GM12878 (cell line): ENCODE measurements around the gene GLOD5. TPM values are rescaled to one million over a fixed set of nuclear protein-coding genes. Genes with fewer than 3 reads are reported as not detected.

ENCODE experiments used
- ATAC-seq: fragments of 200-7000 bp; cut with Tn5 transposase; 3 replicates; pipeline ENCODE4 v1.9.1; 2020; ENCODE audit warnings: mild to moderate bottlenecking, moderate library complexity
- BruUV-seq: library from RNA; stranded (reverse); fragments of 400-500 nt; replicated peaks from 2 replicates; lab custom pipeline; 2021; lab: Mats Ljungman, UMichigan
- CTCF ChIA-PET: fragments of 300-600 bp; sonication (Branson Sonifier 250); formaldehyde crosslinking; extraction: SDS; loops from one replicate; lab custom pipeline; 2021; ENCODE audit warnings: inconsistent platforms; lab: Yijun Ruan, JAX
- POLR2A ChIA-PET: fragments of 350-600 bp; formaldehyde crosslinking; extraction: SDS; loops from one replicate; lab custom pipeline; 2021; ENCODE audit warnings: inconsistent platforms; lab: Charles Lee
- RAD21 ChIA-PET: fragments of 300-600 bp; sonication (Branson Sonifier 250); formaldehyde crosslinking; loops from one replicate; lab custom pipeline; 2023; ENCODE audit warnings: antibody characterized with exemption; ENCODE audit not compliant: unreplicated experiment; lab: Charles Lee
- SMC1A ChIA-PET: fragments of 300-600 bp; sonication (Branson Sonifier 250); formaldehyde crosslinking; loops from one replicate; lab custom pipeline; 2023; ENCODE audit not compliant: unreplicated experiment, uncharacterized antibody; lab: Charles Lee
- DNase-seq: peaks from one replicate; pipeline ENCODE4 v3.0.0-alpha.2; 2011; ENCODE audit warnings: low read depth, low spot score
- FAIRE-seq: peaks from 3 replicates; lab custom pipeline; 2011; peaks lifted over from hg19 to GRCh38; lab: Jason Lieb, UNC
- H2AFZ ChIP-seq: 2 replicates; pipeline ENCODE4 v1.6.0; 2011; ENCODE audit warnings: low read depth, low read length, control low read depth; ENCODE audit not compliant: control insufficient read depth
- H3K27ac ChIP-seq: 2 replicates; pipeline ENCODE4 v1.5.1; 2011; ENCODE audit warnings: control low read depth; ENCODE audit not compliant: control insufficient read depth, insufficient read depth
- H3K27me3 ChIP-seq, 2 experiments: replicated peaks in 1 of 2; 2 replicates each; pipeline versions ENCODE4 v1.6.0 to v1.6.1; 2011; ENCODE audit warnings: low read length in 1 of 2; ENCODE audit not compliant: control insufficient read depth in 2 of 2, insufficient read depth in 2 of 2
- H3K36me3 ChIP-seq, 2 experiments: 2 replicates each; pipeline ENCODE4 v1.5.1; 2011; ENCODE audit warnings: low read length in 1 of 2; ENCODE audit not compliant: control insufficient read depth in 2 of 2, insufficient read depth in 2 of 2
- H3K4me1 ChIP-seq: 2 replicates; pipeline ENCODE4 v1.6.1; 2011; ENCODE audit warnings: mild to moderate bottlenecking, low read length, moderate library complexity, mixed read lengths; ENCODE audit not compliant: control insufficient read depth, insufficient read depth
- H3K4me2 ChIP-seq: 2 replicates; pipeline ENCODE4 v1.6.0; 2011; ENCODE audit warnings: control low read depth; ENCODE audit not compliant: control insufficient read depth, insufficient read depth
- H3K4me3 ChIP-seq: fragments of 200-600 bp; sonication (generic); 2 replicates; pipeline ENCODE4 v1.5.1; 2016
- H3K79me2 ChIP-seq: 2 replicates; pipeline ENCODE4 v1.6.0; 2011; ENCODE audit warnings: low read length; ENCODE audit not compliant: control insufficient read depth, insufficient read depth
- H3K9ac ChIP-seq: 2 replicates; pipeline ENCODE4 v1.8.0; 2011; ENCODE audit warnings: low read length, control low read depth, mixed read lengths; ENCODE audit not compliant: control insufficient read depth, insufficient read depth
- H3K9me3 ChIP-seq: replicated peaks from 3 replicates; pipeline ENCODE4 v1.5.1; 2011; ENCODE audit warnings: mild to moderate bottlenecking, low read length; ENCODE audit not compliant: control insufficient read depth, insufficient read depth
- H4K20me1 ChIP-seq: 2 replicates; pipeline ENCODE4 v1.6.0; 2011; ENCODE audit not compliant: control insufficient read depth, insufficient read depth
- BHLHE40 ChIP-seq, 2 experiments: fragments of 450-650 bp in 1 of 2; IDR thresholded peaks; 2 replicates each; pipeline ENCODE4 v1.6.1; 2011 to 2017; ENCODE audit warnings: low read depth in 2 of 2, borderline replicate concordance in 1 of 2, improper control_type of control experiment in 1 of 2, low read length in 1 of 2, mild to moderate bottlenecking in 1 of 2
- GABPA ChIP-seq: IDR thresholded peaks from 2 replicates; pipeline ENCODE4 v1.6.1; 2014; ENCODE audit warnings: antibody characterized with exemption, low read depth, mild to moderate bottlenecking, inconsistent platforms
- HDAC2 ChIP-seq: fragments of 200-600 bp; sonication (generic); IDR thresholded peaks from 2 replicates; pipeline ENCODE4 v1.6.1; 2017
- JUNB ChIP-seq: IDR thresholded peaks from 2 replicates; pipeline ENCODE4 v1.6.1; 2016; ENCODE audit warnings: antibody characterized with exemption, mild to moderate bottlenecking
- NFYB ChIP-seq: IDR thresholded peaks from 2 replicates; pipeline ENCODE4 v1.6.1; 2011; ENCODE audit warnings: low read depth, mild to moderate bottlenecking, low read length, improper control_type of control experiment, moderate library complexity; ENCODE audit not compliant: insufficient read depth
- TAF1 ChIP-seq: IDR thresholded peaks from 2 replicates; pipeline ENCODE4 v1.6.1; 2011; ENCODE audit warnings: mild to moderate bottlenecking, low read depth, low read length, borderline replicate concordance
- ZNF622 ChIP-seq: fragments of 450-650 bp; IDR thresholded peaks from 2 replicates; pipeline ENCODE4 v1.6.1; 2017; ENCODE audit warnings: mild to moderate bottlenecking, inconsistent platforms
- WGBS: methylation state at CpG from one replicate; pipeline ENCODE4 v1.1.6; 2016; ENCODE audit warnings: low lambda C conversion rate; ENCODE audit not compliant: insufficient replicate concordance, insufficient coverage; ENCODE audit errors: missing lambda C conversion rate; 5-methylcytosine and 5-hydroxymethylcytosine counted together
- in situ Hi-C: fragments of 300-500 bp; cut with MboI; formaldehyde crosslinking; loops from 9 replicates; pipeline ENCODE4 v1.14.3; 2018; ENCODE audit warnings: mixed read lengths
- intact Hi-C: fragments of 100-400 bp; cut with micrococcal nuclease; formaldehyde crosslinking; loops from one replicate; pipeline ENCODE4 v1.14.2; 2022; ENCODE audit not compliant: unreplicated experiment
- polyA plus RNA-seq, 11 experiments: library from polyadenylated mRNA; depleted of rRNA in 4 of 11; unstranded in 6 of 11; stranded (reverse) in 5 of 11; fragments of >200 nt; fragmentation: Nextera tagmentation in 4 of 11; fragmentation: Illumina TruSeq in 1 of 11; extraction: Ambion mirVana in 4 of 11; extraction: Trizol in 1 of 11; gene quantifications; 1 replicate in 1 of 11; 2 replicates in 10 of 11; pipeline versions ENCODE4 v1.2.1 to v1.2.3, GENCODE V29; 2011 to 2016; ENCODE audit warnings: inconsistent platforms in 2 of 11, missing spikeins in 2 of 11, low read depth in 1 of 11
- total RNA-seq, 4 experiments: library from RNA; depleted of rRNA in 3 of 4; stranded (reverse); fragments of >200 nt in 3 of 4; fragmentation: Illumina TruSeq in 1 of 4; extraction: Trizol in 1 of 4; gene quantifications; 2 replicates each; pipeline versions ENCODE4 v1.2.1 to v1.2.3, GENCODE V29; 2013 to 2021
- TF ChIP-seq, protein P1 (sequence below): fragments of 450-650 bp; IDR thresholded peaks from 2 replicates; pipeline ENCODE4 v1.6.1; 2018; ENCODE audit warnings: borderline replicate concordance, mild to moderate bottlenecking; ENCODE audit not compliant: partially characterized antibody
- TF ChIP-seq, protein P2 (sequence below): IDR thresholded peaks from 2 replicates; pipeline ENCODE4 v1.6.1; 2012; ENCODE audit warnings: low read depth, low read length, improper control_type of control experiment
- TF ChIP-seq, protein P3 (sequence below): fragments of 450-650 bp; IDR thresholded peaks from 2 replicates; pipeline ENCODE4 v1.6.1; 2016; ENCODE audit warnings: mild to moderate bottlenecking

The GLOD5 gene
- total and polyA plus RNA-seq, 10 of the 15 experiments (the other 5 are each of a cell fraction or from before 2014, with no cell fraction given): not detected

DNA sequence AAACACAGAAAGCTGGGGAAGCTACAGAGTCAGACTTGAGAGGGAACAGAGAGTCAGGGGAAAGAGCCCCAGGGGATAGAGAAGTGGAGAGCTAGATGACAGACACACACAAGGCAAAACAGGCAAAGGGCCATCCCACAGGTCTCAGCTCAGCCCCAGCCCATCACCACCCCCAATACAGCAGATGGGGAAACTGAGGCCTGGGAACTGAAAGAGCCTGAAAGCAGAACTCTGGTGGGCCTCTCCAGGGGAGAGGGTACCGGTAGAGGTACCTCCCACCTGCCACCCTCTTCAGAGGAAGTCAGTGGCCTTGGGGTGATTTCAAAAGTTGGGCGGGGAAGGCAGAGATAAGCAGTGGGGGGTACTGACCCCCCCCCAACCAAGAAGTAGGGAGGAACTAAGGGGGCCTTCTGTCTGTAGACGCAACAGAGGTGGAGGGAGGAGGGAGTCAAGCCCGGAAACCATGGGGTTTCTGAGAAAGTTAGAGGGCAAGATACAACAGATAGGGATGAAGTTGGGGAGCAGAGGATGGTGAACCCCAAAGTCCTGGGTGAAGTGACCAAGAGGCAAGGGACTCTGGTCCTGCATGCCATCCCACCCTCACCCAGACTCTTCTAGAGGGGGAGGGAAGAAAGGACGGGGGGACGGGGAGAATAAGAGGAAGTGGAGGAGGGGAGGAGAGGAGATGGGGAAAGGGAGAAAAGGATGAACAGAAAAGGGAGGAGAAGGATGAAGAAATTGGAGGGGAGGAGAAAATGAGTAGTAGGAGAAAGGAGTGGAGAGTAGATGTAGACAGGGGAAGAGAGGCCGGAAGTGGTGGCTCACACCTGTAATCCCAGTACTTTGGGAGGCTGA, 28.0 kb downstream of the GLOD5 start:
- no peak overlapping the region for H2AFZ ChIP-seq
- H3K27ac ChIP-seq: no peak overlapping the region
- FAIRE-seq: no peak

More for the DNA sequence above, 28.0 kb downstream of the GLOD5 start:
- ChIA-PET CTCF (no interaction called here), POLR2A (no interaction called here), SMC1A (interaction anchor here (0.6 to 0.8 kb wide), 2 partner anchors 12 to 327 kb away, joined by 3 read pairs; partner anchors contain the start of gene HDAC6), RAD21 (no interaction called here)
- Histone ChIP-seq H3K9ac (no peak overlapping the region), H3K4me2 (no peak overlapping the region), H3K27me3 (no peaks in the 10 kb centered on the region), H3K36me3 (no peaks in the 10 kb centered on the region), H3K4me3 (no peak overlapping the region), H3K4me1 (no peaks in the 10 kb centered on the region), H4K20me1 (no peaks in the 10 kb centered on the region), H3K79me2 (no peaks in the 10 kb centered on the region), H3K9me3 (no peaks in the 10 kb centered on the region)
- ATAC-seq: no peak
- no peak for DNase-seq
- in situ Hi-C loops (loop anchor here (5.0 kb wide), 1 partner anchor 38 kb away; the partner anchor contains the start of gene ERAS), intact Hi-C loops (no loop called here)
- 31% methylated on average over 5 of the region's 7 CpGs for WGBS
- no TSS peak for BruUV-seq
- TF ChIP-seq, protein P1, sequence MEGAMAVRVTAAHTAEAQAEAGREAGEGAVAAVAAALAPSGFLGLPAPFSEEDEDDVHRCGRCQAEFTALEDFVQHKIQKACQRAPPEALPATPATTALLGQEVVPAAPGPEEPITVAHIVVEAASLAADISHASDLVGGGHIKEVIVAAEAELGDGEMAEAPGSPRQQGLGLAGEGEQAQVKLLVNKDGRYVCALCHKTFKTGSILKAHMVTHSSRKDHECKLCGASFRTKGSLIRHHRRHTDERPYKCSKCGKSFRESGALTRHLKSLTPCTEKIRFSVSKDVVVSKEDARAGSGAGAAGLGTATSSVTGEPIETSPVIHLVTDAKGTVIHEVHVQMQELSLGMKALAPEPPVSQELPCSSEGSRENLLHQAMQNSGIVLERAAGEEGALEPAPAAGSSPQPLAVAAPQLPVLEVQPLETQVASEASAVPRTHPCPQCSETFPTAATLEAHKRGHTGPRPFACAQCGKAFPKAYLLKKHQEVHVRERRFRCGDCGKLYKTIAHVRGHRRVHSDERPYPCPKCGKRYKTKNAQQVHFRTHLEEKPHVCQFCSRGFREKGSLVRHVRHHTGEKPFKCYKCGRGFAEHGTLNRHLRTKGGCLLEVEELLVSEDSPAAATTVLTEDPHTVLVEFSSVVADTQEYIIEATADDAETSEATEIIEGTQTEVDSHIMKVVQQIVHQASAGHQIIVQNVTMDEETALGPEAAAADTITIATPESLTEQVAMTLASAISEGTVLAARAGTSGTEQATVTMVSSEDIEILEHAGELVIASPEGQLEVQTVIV: no peak
- TF ChIP-seq NFYB (no peak), BHLHE40 (IDR thresholded peaks at IDR 0.05; ENCODE audit: borderline replicate concordance in 1 of 2, low read depth in 2 of 2, low read length in 1 of 2) (no peak), GABPA (no peak), ZNF622 (no peak), HDAC2 (no peak), JUNB (no peak), TAF1 (no peak)
- TF ChIP-seq, protein P2, sequence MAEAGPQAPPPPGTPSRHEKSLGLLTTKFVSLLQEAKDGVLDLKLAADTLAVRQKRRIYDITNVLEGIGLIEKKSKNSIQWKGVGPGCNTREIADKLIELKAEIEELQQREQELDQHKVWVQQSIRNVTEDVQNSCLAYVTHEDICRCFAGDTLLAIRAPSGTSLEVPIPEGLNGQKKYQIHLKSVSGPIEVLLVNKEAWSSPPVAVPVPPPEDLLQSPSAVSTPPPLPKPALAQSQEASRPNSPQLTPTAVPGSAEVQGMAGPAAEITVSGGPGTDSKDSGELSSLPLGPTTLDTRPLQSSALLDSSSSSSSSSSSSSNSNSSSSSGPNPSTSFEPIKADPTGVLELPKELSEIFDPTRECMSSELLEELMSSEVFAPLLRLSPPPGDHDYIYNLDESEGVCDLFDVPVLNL: no peak
- TF ChIP-seq, protein P3, sequence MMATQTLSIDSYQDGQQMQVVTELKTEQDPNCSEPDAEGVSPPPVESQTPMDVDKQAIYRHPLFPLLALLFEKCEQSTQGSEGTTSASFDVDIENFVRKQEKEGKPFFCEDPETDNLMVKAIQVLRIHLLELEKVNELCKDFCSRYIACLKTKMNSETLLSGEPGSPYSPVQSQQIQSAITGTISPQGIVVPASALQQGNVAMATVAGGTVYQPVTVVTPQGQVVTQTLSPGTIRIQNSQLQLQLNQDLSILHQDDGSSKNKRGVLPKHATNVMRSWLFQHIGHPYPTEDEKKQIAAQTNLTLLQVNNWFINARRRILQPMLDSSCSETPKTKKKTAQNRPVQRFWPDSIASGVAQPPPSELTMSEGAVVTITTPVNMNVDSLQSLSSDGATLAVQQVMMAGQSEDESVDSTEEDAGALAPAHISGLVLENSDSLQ: no peak
